Activated naive CD4-positive, alpha-beta T cell treated with anti-CD3 and anti-CD28 coated beads, Interleukin-2, amount 10 ng/mL, durations not matched to agents 7 days and 5 days (primary cell): ENCODE results near the gene PCGF3.
"Not testable (repeated sequence)": the region's sequence is repeated elsewhere in the genome, so short reads cannot be mapped to it uniquely, and the experiment has no call there.

ENCODE experiments used
- CTCF ChIA-PET: fragments of 350-600 bp; sonication (Branson Sonifier 250); formaldehyde crosslinking; loops from one replicate; lab custom pipeline; 2021; ENCODE audit warnings: antibody characterized with exemption; lab: Charles Lee
- DNase-seq: peaks from one replicate; pipeline ENCODE4 v3.0.0-alpha.2; 2020
- H3K27ac Mint-ChIP-seq: one replicate; pipeline ENCODE4 v1.8.0; 2021; ENCODE audit warnings: mild to moderate bottlenecking, moderate library complexity, mixed read lengths
- H3K27me3 Mint-ChIP-seq: one replicate; pipeline ENCODE4 v1.8.0; 2021; ENCODE audit warnings: mild to moderate bottlenecking, mixed read lengths
- H3K36me3 Mint-ChIP-seq: one replicate; pipeline ENCODE4 v1.8.0; 2021; ENCODE audit warnings: mixed read lengths
- H3K4me1 Mint-ChIP-seq: one replicate; pipeline ENCODE4 v1.8.0; 2021; ENCODE audit warnings: mixed read lengths
- H3K4me3 Mint-ChIP-seq: one replicate; pipeline ENCODE4 v1.8.0; 2021; ENCODE audit warnings: mild to moderate bottlenecking, moderate library complexity, mixed read lengths
- H3K9me3 Mint-ChIP-seq: one replicate; pipeline ENCODE4 v1.8.0; 2021; ENCODE audit warnings: mixed read lengths

Gene PCGF3

GRCh38 chr4:683982-684622 is 21.5 kb upstream of the PCGF3 start:
- H3K4me3 Mint-ChIP-seq = no peak overlapping the region
- DNase-seq = peak; percentile 60
- H3K9me3 Mint-ChIP-seq = no peaks in the 10 kb centered on the region
- H3K36me3 Mint-ChIP-seq = no peaks in the 10 kb centered on the region
- H3K4me1 Mint-ChIP-seq = peaks cover 6% of the 10 kb centered on the region
- H3K27me3 Mint-ChIP-seq = peaks cover 38% of the 10 kb centered on the region
- H3K27ac Mint-ChIP-seq = no peak overlapping the region
- CTCF ChIA-PET = interaction anchor here (0.7 to 3.1 kb wide), 5 partner anchors 9 to 576 kb away, joined by 3 to 18 read pairs (median 5); partner anchors contain the start of genes ATP5ME and MYL5

GRCh38 chr4:684623-685327 is 20.9 kb upstream of the PCGF3 start:
- peaks cover 6% of the 10 kb centered on the region for H3K4me1 Mint-ChIP-seq
- H3K27ac Mint-ChIP-seq = no peak overlapping the region
- H3K36me3 Mint-ChIP-seq = no peaks in the 10 kb centered on the region
- CTCF ChIA-PET = interaction anchor here (1.4 to 3.1 kb wide), 4 partner anchors 10 to 49 kb away, joined by 4 to 18 read pairs (median 11); partner anchors contain the start of genes ATP5ME and MYL5
- no peaks in the 10 kb centered on the region for H3K9me3 Mint-ChIP-seq
- H3K27me3 Mint-ChIP-seq = peaks cover 43% of the 10 kb centered on the region
- DNase-seq = no peak
- H3K4me3 Mint-ChIP-seq = no peak overlapping the region

GRCh38 chr4:685679-686412 is 19.8 kb upstream of the PCGF3 start:
- Mint-ChIP-seq H3K4me1 (peaks cover under 1% of the 10 kb centered on the region), H3K27me3 (peaks cover 43% of the 10 kb centered on the region), H3K9me3 (no peaks in the 10 kb centered on the region), H3K4me3 (no peak overlapping the region), H3K36me3 (no peaks in the 10 kb centered on the region), H3K27ac (no peak overlapping the region)
- no peak for DNase-seq
- CTCF ChIA-PET = interaction anchor here (3.1 kb wide), 1 partner anchor 15 kb away, joined by 17 read pairs; no protein-coding TSS in a partner anchor

- H3K27ac Mint-ChIP-seq = no peak overlapping the region
- no peak for DNase-seq
- H3K36me3 Mint-ChIP-seq = no peaks in the 10 kb centered on the region
- H3K4me1 Mint-ChIP-seq = no peaks in the 10 kb centered on the region
- peaks cover 42% of the 10 kb centered on the region for H3K27me3 Mint-ChIP-seq
- CTCF ChIA-PET = interaction anchor here (3.1 kb wide), 1 partner anchor 14 kb away, joined by 17 read pairs; no protein-coding TSS in a partner anchor
- H3K9me3 Mint-ChIP-seq = no peaks in the 10 kb centered on the region
- no peak overlapping the region for H3K4me3 Mint-ChIP-seq
Observed at GRCh38 chr4:686413-687040, 19.1 kb upstream of the PCGF3 start.

GRCh38 chr4:687048-687970 is 18.3 kb upstream of the PCGF3 start:
- H3K27ac Mint-ChIP-seq = no peak overlapping the region
- no peak overlapping the region for H3K4me3 Mint-ChIP-seq

GRCh38 chr4:687971-688853 is 17.4 kb upstream of the PCGF3 start:
- DNase-seq = peak; percentile 18
- Mint-ChIP-seq H3K27me3 (peaks cover 49% of the 10 kb centered on the region), H3K4me1 (no peaks in the 10 kb centered on the region), H3K9me3 (no peaks in the 10 kb centered on the region), H3K27ac (no peak overlapping the region), H3K36me3 (no peaks in the 10 kb centered on the region), H3K4me3 (no peak overlapping the region)
- CTCF ChIA-PET = interaction anchor here (1.3 kb wide), 1 partner anchor 14 kb away, joined by 4 read pairs; the partner anchor contains the start of genes ATP5ME and MYL5

More at GRCh38 chr4:687048-687970, 18.3 kb upstream of the PCGF3 start:
- CTCF ChIA-PET = interaction anchor here (1.3 kb wide), 1 partner anchor 14 kb away, joined by 4 read pairs; the partner anchor contains the start of genes ATP5ME and MYL5
- no peaks in the 10 kb centered on the region for H3K4me1 Mint-ChIP-seq
- H3K9me3 Mint-ChIP-seq = no peaks in the 10 kb centered on the region
- H3K27me3 Mint-ChIP-seq = peaks cover 45% of the 10 kb centered on the region
- no peak for DNase-seq
- no peaks in the 10 kb centered on the region for H3K36me3 Mint-ChIP-seq

- CTCF ChIA-PET = no interaction called here
- H3K27me3 Mint-ChIP-seq = peaks cover 53% of the 10 kb centered on the region
- no peaks in the 10 kb centered on the region for H3K9me3 Mint-ChIP-seq
- no peaks in the 10 kb centered on the region for H3K4me1 Mint-ChIP-seq
- no peaks in the 10 kb centered on the region for H3K36me3 Mint-ChIP-seq
- H3K27ac Mint-ChIP-seq = no peak within 1 kb of the TSS
- peak; percentile 24 for DNase-seq
- H3K4me3 Mint-ChIP-seq = no peak within 1 kb of the TSS
Observed at GRCh38 chr4:688854-689681, 16.6 kb upstream of the PCGF3 start, which contains the start of gene SLC49A3. SLC49A3 (minus strand) TSS chr4:689151; CDS start chr4:689127, 24 bp downstream.

- CTCF ChIA-PET = no interaction called here
- Mint-ChIP-seq H3K4me3 (no peak overlapping the region), H3K4me1 (no peaks in the 10 kb centered on the region), H3K9me3 (no peaks in the 10 kb centered on the region), H3K27ac (no peak overlapping the region), H3K27me3 (peaks cover 55% of the 10 kb centered on the region), H3K36me3 (no peaks in the 10 kb centered on the region)
- peak; percentile 18 for DNase-seq
Observed at GRCh38 chr4:689723-690122, 15.9 kb upstream of the PCGF3 start.

- DNase-seq = peak; percentile 20
- peaks cover 58% of the 10 kb centered on the region for H3K27me3 Mint-ChIP-seq
- no peaks in the 10 kb centered on the region for H3K36me3 Mint-ChIP-seq
- H3K9me3 Mint-ChIP-seq = no peaks in the 10 kb centered on the region
- H3K4me3 Mint-ChIP-seq = no peak overlapping the region
- no peaks in the 10 kb centered on the region for H3K4me1 Mint-ChIP-seq
- H3K27ac Mint-ChIP-seq = no peak overlapping the region
- CTCF ChIA-PET = no interaction called here
Observed at GRCh38 chr4:692771-693554, 12.7 kb upstream of the PCGF3 start.

- DNase-seq, H3K9me3 Mint-ChIP-seq, H3K4me1 Mint-ChIP-seq, CTCF ChIA-PET, H3K36me3 Mint-ChIP-seq, H3K27ac Mint-ChIP-seq, H3K4me3 Mint-ChIP-seq: not testable (repeated sequence)
- peaks cover 52% of the 10 kb centered on the region for H3K27me3 Mint-ChIP-seq
Observed at GRCh38 chr4:694341-694940, 11.2 kb upstream of the PCGF3 start.
